ENCODE results near the gene GPRIN1. TPM values are rescaled to one million over a fixed set of nuclear protein-coding genes. Genes with fewer than 3 reads are reported as not detected.

GPRIN1 gene
- total and polyA plus RNA-seq, 2 experiments from 2014 or later = 0.27 to 0.79 TPM

DNA sequence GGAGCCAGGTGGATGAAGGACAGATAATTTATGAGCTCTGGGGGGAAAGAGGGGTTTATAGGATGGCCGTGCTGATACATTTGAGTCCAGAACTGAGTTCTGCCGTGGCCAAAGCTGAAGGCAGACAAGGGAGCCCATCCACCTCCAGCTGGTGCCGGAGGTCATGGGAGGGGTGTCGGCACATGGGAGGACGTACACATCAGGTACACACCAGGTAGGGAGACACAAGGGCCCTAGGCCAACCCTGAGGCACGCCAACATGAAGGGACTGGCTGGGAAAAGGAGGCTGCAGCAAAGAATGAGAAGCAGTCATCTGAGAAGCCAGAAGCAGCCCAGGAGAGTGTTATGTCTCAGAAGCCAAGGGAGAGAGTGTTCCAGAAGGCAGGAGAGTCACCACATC lies 2.1 kb upstream of the GPRIN1 start:
- no peak for TF ChIP-seq CTCF (IDR thresholded peaks at IDR 0.05; ENCODE audit: low read depth, low read length)
- Histone ChIP-seq H3K27ac (no peak overlapping the region), H3K36me3 (no peaks in the 10 kb centered on the region), H3K27me3 (peaks cover 16% of the 10 kb centered on the region), H3K4me1 (ENCODE audit: low read depth) (peaks cover 8% of the 10 kb centered on the region), H3K4me3 (no peak overlapping the region), H3K9me3 (ENCODE audit: low read depth) (no peaks in the 10 kb centered on the region)
- no peak for DNase-seq (ENCODE audit: low read depth in 1 of 2, low spot score in 1 of 2)

- Histone ChIP-seq H3K27me3 (peaks cover 16% of the 10 kb centered on the region), H3K36me3 (no peaks in the 10 kb centered on the region), H3K4me1 (ENCODE audit: low read depth) (peaks cover 3% of the 10 kb centered on the region), H3K27ac (no peak overlapping the region), H3K9me3 (ENCODE audit: low read depth) (no peaks in the 10 kb centered on the region), H3K4me3 (no peak overlapping the region)
- DNase-seq (ENCODE audit: low read depth in 1 of 2, low spot score in 1 of 2) = peak; percentile 91 to 92
- no peak for TF ChIP-seq CTCF (IDR thresholded peaks at IDR 0.05; ENCODE audit: low read depth, low read length)
Observed at GRCh38 chr5:176611435-176611834, 1.5 kb upstream of the GPRIN1 start.

DNA sequence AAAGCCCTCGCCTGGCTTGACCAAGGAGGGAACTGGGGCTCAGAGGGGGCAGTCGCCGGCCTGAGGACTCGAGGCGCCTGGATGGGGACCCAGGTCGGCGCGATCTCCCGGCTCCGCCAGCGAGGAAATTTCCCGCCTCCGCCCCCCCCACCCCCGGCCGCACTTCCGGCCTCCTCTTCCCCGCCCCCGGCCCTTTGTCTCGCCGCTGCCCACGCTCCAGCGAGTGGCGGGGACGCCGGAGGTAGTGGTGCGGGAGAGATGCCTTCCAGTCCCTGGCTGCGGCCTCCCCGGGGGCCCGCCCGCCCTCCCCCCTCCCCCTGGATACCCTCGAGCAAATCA lies 448 bp upstream of the GPRIN1 start:
- DNase-seq (ENCODE audit: low read depth in 1 of 2, low spot score in 1 of 2) = no peak
- no peaks in the 10 kb centered on the region for H3K9me3 ChIP-seq (ENCODE audit: low read depth)
- TF ChIP-seq CTCF (IDR thresholded peaks at IDR 0.05; ENCODE audit: low read depth, low read length) = no peak
- peaks cover 16% of the 10 kb centered on the region for H3K27me3 ChIP-seq
- H3K4me3 ChIP-seq = peak overlapping the region; percentile 45
- no peaks in the 10 kb centered on the region for H3K36me3 ChIP-seq
- no peak overlapping the region for H3K27ac ChIP-seq
- H3K4me1 ChIP-seq (ENCODE audit: low read depth) = peaks cover 7% of the 10 kb centered on the region

- no peaks in the 10 kb centered on the region for H3K36me3 ChIP-seq
- H3K27ac ChIP-seq = no peak overlapping the region
- no peaks in the 10 kb centered on the region for H3K9me3 ChIP-seq (ENCODE audit: low read depth)
- DNase-seq (ENCODE audit: low read depth in 1 of 2, low spot score in 1 of 2) = no peak
- H3K4me1 ChIP-seq (ENCODE audit: low read depth) = peaks cover 7% of the 10 kb centered on the region
- H3K27me3 ChIP-seq = peaks cover 16% of the 10 kb centered on the region
- no peak for TF ChIP-seq CTCF (IDR thresholded peaks at IDR 0.05; ENCODE audit: low read depth, low read length)
- peak overlapping the region; percentile 45 for H3K4me3 ChIP-seq
Observed at GRCh38 chr5:176608937-176609723, 826 bp downstream of the GPRIN1 start.

- no peak for DNase-seq (ENCODE audit: low read depth in 1 of 2, low spot score in 1 of 2)
- no peak overlapping the region for H3K4me3 ChIP-seq
- TF ChIP-seq CTCF (IDR thresholded peaks at IDR 0.05; ENCODE audit: low read depth, low read length) = no peak
Observed at GRCh38 chr5:176608142-176608705, 1.7 kb downstream of the GPRIN1 start.

More at GRCh38 chr5:176608142-176608705, 1.7 kb downstream of the GPRIN1 start:
- H3K9me3 ChIP-seq (ENCODE audit: low read depth) = no peaks in the 10 kb centered on the region
- peaks cover 16% of the 10 kb centered on the region for H3K27me3 ChIP-seq
- H3K27ac ChIP-seq = no peak overlapping the region
- no peaks in the 10 kb centered on the region for H3K36me3 ChIP-seq
- peaks cover 7% of the 10 kb centered on the region for H3K4me1 ChIP-seq (ENCODE audit: low read depth)
